Measurements from ENCODE around the gene CHMP5. TPM values are rescaled to one million over a fixed set of nuclear protein-coding genes. Genes with fewer than 3 reads are reported as not detected.
A peak's percentile ranks its signal among the peaks of the same experiment; 100 is the strongest.

The CHMP5 gene
- polyA plus RNA-seq, 2 donors, result 59.9 to 64.2 TPM

DNA sequence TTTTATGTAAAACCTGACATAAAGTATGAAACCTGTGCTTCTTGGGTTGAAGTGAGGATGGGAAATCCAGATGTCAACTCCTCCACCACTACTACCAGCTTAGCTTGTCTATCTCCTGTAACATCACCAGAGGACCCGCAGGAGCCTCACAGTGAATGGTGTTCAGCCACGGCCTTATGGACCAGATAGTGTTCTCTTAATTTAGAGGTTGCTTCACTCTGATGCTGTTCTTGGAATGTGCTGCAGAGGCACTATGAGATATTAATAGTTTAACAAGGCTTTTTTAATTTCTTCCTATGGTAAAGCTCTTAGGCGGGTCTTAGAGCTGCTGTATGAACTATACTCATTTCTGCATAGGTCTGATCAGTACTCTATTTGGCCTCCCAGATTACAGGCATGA, 53.4 kb downstream of the CHMP5 start:
- Histone ChIP-seq H3K4me1 (ENCODE audit: control insufficient read depth in 2 of 2, insufficient read depth in 2 of 2, low read length in 1 of 2) (no peaks in the 10 kb centered on the region), H3K4me3 (ENCODE audit: low read depth in 1 of 2, low read length in 2 of 2) (no peak overlapping the region), H3K36me3 (ENCODE audit: control insufficient read depth in 2 of 2, insufficient read depth in 2 of 2, low read length in 1 of 2) (peaks cover 19 to 21% of the 10 kb centered on the region in 2 donors), H3K27ac (ENCODE audit: low read depth in 2 of 2, low read length in 1 of 2) (no peak overlapping the region), H3K27me3 (ENCODE audit: control insufficient read depth in 1 of 2, insufficient read depth in 2 of 2, low read length in 2 of 2) (no peaks in the 10 kb centered on the region), H3K9me3 (ENCODE audit: control insufficient read depth in 2 of 2, insufficient read depth in 1 of 2, low read depth in 1 of 2, low read length in 1 of 2) (no peaks in the 10 kb centered on the region)
- WGBS, 2 donors, result 95% methylated on average over 3 of the region's 3 CpGs

GRCh38 chr9:33318781-33319180, 53.9 kb downstream of the CHMP5 start:
- WGBS, 2 donors, result 93 to 98% methylated on average over 8 of the region's 8 CpGs
- peaks cover 15 to 17% of the 10 kb centered on the region in 2 donors for H3K36me3 ChIP-seq (ENCODE audit: control insufficient read depth in 2 of 2, insufficient read depth in 2 of 2, low read length in 1 of 2)

GRCh38 chr9:33320230-33320567, 55.4 kb downstream of the CHMP5 start:
- Histone ChIP-seq H3K4me1 (ENCODE audit: control insufficient read depth in 2 of 2, insufficient read depth in 2 of 2, low read length in 1 of 2) (no peaks in the 10 kb centered on the region), H3K27me3 (ENCODE audit: control insufficient read depth in 1 of 2, insufficient read depth in 2 of 2, low read length in 2 of 2) (no peaks in the 10 kb centered on the region), H3K9me3 (ENCODE audit: control insufficient read depth in 2 of 2, insufficient read depth in 1 of 2, low read depth in 1 of 2, low read length in 1 of 2) (no peaks in the 10 kb centered on the region), H3K27ac (ENCODE audit: low read depth in 2 of 2, low read length in 1 of 2) (peak overlapping the region; percentile 63 to 88), H3K36me3 (ENCODE audit: control insufficient read depth in 2 of 2, insufficient read depth in 2 of 2, low read length in 1 of 2) (peaks cover 15 to 17% of the 10 kb centered on the region in 2 donors), H3K4me3 (ENCODE audit: low read depth in 1 of 2, low read length in 2 of 2) (no peak overlapping the region)
- 33 to 71% methylated on average over 1 of the region's 1 CpG for WGBS, 2 donors

More at GRCh38 chr9:33318781-33319180, 53.9 kb downstream of the CHMP5 start:
- H3K4me3 ChIP-seq (ENCODE audit: low read depth in 1 of 2, low read length in 2 of 2), result no peak overlapping the region
- H3K27me3 ChIP-seq (ENCODE audit: control insufficient read depth in 1 of 2, insufficient read depth in 2 of 2, low read length in 2 of 2), result no peaks in the 10 kb centered on the region
- no peaks in the 10 kb centered on the region for H3K4me1 ChIP-seq (ENCODE audit: control insufficient read depth in 2 of 2, insufficient read depth in 2 of 2, low read length in 1 of 2)
- H3K9me3 ChIP-seq (ENCODE audit: control insufficient read depth in 2 of 2, insufficient read depth in 1 of 2, low read depth in 1 of 2, low read length in 1 of 2), result no peaks in the 10 kb centered on the region
- no peak overlapping the region for H3K27ac ChIP-seq (ENCODE audit: low read depth in 2 of 2, low read length in 1 of 2)

- peak overlapping the region; percentile 63 to 85 for H3K27ac ChIP-seq (ENCODE audit: low read depth in 2 of 2, low read length in 1 of 2)
- H3K4me1 ChIP-seq (ENCODE audit: control insufficient read depth in 2 of 2, insufficient read depth in 2 of 2, low read length in 1 of 2), result no peaks in the 10 kb centered on the region
- H3K27me3 ChIP-seq (ENCODE audit: control insufficient read depth in 1 of 2, insufficient read depth in 2 of 2, low read length in 2 of 2), result no peaks in the 10 kb centered on the region
- no peaks in the 10 kb centered on the region for H3K9me3 ChIP-seq (ENCODE audit: control insufficient read depth in 2 of 2, insufficient read depth in 1 of 2, low read depth in 1 of 2, low read length in 1 of 2)
- WGBS, 2 donors, result 41 to 65% methylated on average over 2 of the region's 2 CpGs
- no peak overlapping the region for H3K4me3 ChIP-seq (ENCODE audit: low read depth in 1 of 2, low read length in 2 of 2)
- H3K36me3 ChIP-seq (ENCODE audit: control insufficient read depth in 2 of 2, insufficient read depth in 2 of 2, low read length in 1 of 2), result peaks cover 15 to 17% of the 10 kb centered on the region in 2 donors
Observed at GRCh38 chr9:33320568-33321261, 55.9 kb downstream of the CHMP5 start.

DNA sequence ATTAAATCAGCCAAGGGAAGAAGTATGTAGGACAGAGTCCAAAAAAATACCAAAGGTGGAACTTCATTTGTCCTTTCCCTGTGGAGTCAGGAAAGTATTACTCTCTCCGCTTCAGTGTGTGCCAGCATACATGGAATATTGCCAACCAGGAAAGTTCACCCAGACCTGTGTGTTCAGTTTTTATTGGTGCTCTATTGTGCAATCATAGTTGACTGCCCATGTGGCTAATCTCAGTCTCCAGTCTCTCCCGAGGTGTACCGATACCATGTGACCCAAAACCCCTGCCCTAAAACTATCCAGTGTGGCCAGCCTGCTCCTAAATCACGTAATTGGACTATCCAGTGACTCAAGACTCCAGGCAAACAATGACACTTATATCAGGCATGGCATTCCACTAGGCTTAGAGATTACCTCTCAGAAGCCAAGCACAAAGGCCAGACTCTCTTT, 64.3 kb downstream of the CHMP5 start:
- H3K4me3 ChIP-seq (ENCODE audit: low read depth in 1 of 2, low read length in 2 of 2), result no peak overlapping the region
- H3K36me3 ChIP-seq (ENCODE audit: control insufficient read depth in 2 of 2, insufficient read depth in 2 of 2, low read length in 1 of 2), result peaks cover 3 to 10% of the 10 kb centered on the region in 2 donors
- 36 to 52% methylated on average over 4 of the region's 4 CpGs for WGBS, 2 donors

DNA sequence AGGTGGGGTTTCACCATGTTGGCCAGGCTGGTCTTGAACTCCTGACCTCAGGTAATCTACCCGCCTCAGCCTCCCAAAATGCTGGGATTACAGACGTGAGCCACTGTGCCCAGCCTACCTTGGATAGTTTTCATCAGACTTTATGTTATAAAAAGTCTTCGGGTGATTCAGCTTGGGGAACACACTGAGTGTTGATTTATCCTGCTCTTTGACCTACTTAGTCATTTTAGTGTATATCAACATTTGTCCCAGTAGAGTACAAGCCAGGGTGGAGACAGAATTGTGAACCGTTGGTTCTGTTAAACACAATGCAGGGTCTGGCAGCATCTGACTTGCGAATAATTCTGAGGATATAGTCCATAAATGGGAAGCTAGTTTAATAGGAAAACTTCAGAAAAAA, 65.1 kb downstream of the CHMP5 start:
- H3K4me3 ChIP-seq (ENCODE audit: low read depth in 1 of 2, low read length in 2 of 2), result no peak overlapping the region
- no peaks in the 10 kb centered on the region for H3K9me3 ChIP-seq (ENCODE audit: control insufficient read depth in 2 of 2, insufficient read depth in 1 of 2, low read depth in 1 of 2, low read length in 1 of 2)
- WGBS, 2 donors, result 60 to 62% methylated on average over 5 of the region's 5 CpGs
- H3K27ac ChIP-seq (ENCODE audit: low read depth in 2 of 2, low read length in 1 of 2), result no peak overlapping the region
- peaks cover 0 to 3% of the 10 kb centered on the region in 2 donors for H3K4me1 ChIP-seq (ENCODE audit: control insufficient read depth in 2 of 2, insufficient read depth in 2 of 2, low read length in 1 of 2)
- no peaks in the 10 kb centered on the region for H3K27me3 ChIP-seq (ENCODE audit: control insufficient read depth in 1 of 2, insufficient read depth in 2 of 2, low read length in 2 of 2)
- H3K36me3 ChIP-seq (ENCODE audit: control insufficient read depth in 2 of 2, insufficient read depth in 2 of 2, low read length in 1 of 2), result peaks cover 4 to 10% of the 10 kb centered on the region in 2 donors

More for the DNA sequence above, 64.3 kb downstream of the CHMP5 start:
- no peaks in the 10 kb centered on the region for H3K9me3 ChIP-seq (ENCODE audit: control insufficient read depth in 2 of 2, insufficient read depth in 1 of 2, low read depth in 1 of 2, low read length in 1 of 2)
- H3K27ac ChIP-seq (ENCODE audit: low read depth in 2 of 2, low read length in 1 of 2), result peak overlapping the region; percentile 48 to 78
- H3K27me3 ChIP-seq (ENCODE audit: control insufficient read depth in 1 of 2, insufficient read depth in 2 of 2, low read length in 2 of 2), result no peaks in the 10 kb centered on the region
- peaks cover 0 to 3% of the 10 kb centered on the region in 2 donors for H3K4me1 ChIP-seq (ENCODE audit: control insufficient read depth in 2 of 2, insufficient read depth in 2 of 2, low read length in 1 of 2)

- peaks cover 4 to 10% of the 10 kb centered on the region in 2 donors for H3K36me3 ChIP-seq (ENCODE audit: control insufficient read depth in 2 of 2, insufficient read depth in 2 of 2, low read length in 1 of 2)
Observed at GRCh38 chr9:33331377-33331891, 66.6 kb downstream of the CHMP5 start.

More at GRCh38 chr9:33331377-33331891, 66.6 kb downstream of the CHMP5 start:
- 72 to 74% methylated on average over 3 of the region's 3 CpGs for WGBS, 2 donors
- Histone ChIP-seq H3K4me3 (ENCODE audit: low read depth in 1 of 2, low read length in 2 of 2) (no peak overlapping the region), H3K9me3 (ENCODE audit: control insufficient read depth in 2 of 2, insufficient read depth in 1 of 2, low read depth in 1 of 2, low read length in 1 of 2) (no peaks in the 10 kb centered on the region), H3K4me1 (ENCODE audit: control insufficient read depth in 2 of 2, insufficient read depth in 2 of 2, low read length in 1 of 2) (peaks cover 0 to 3% of the 10 kb centered on the region in 2 donors), H3K27ac (ENCODE audit: low read depth in 2 of 2, low read length in 1 of 2) (no peak overlapping the region), H3K27me3 (ENCODE audit: control insufficient read depth in 1 of 2, insufficient read depth in 2 of 2, low read length in 2 of 2) (no peaks in the 10 kb centered on the region)

Other genes starting within 250 kb of the CHMP5 start
- 10 to 100 TPM; 25.8 to 45.7 TPM for gene DNAJA1, start 239.8 kb upstream of the CHMP5 start, polyA plus RNA-seq
- gene SMU1, start 188.4 kb upstream of the CHMP5 start, polyA plus RNA-seq, result 1 to 10 TPM; 4.8 to 8.5 TPM
- 10 to 100 TPM; 26.0 to 29.2 TPM for gene B4GALT1, start 97.7 kb upstream of the CHMP5 start, polyA plus RNA-seq
- gene SPINK4, start 24.9 kb upstream of the CHMP5 start, polyA plus RNA-seq, result not detected
- 100 to 1,000 TPM in 1 of 2 donors, 10 to 100 TPM in 1; 63.5 to 102 TPM for gene BAG1, start 341 bp upstream of the CHMP5 start, polyA plus RNA-seq
- gene NFX1, start 25.5 kb downstream of the CHMP5 start, polyA plus RNA-seq, result 10 to 100 TPM; 13.0 to 17.2 TPM
- gene AQP7, start 137.5 kb downstream of the CHMP5 start, polyA plus RNA-seq, result 1 to 10 TPM in 1 of 2 donors, under 1 TPM in 1; 0.54 to 2.6 TPM
- 1,000 to 10,000 TPM in 1 of 2 donors, 100 to 1,000 TPM in 1; 933 to 1,009 TPM for gene AQP3, start 182.5 kb downstream of the CHMP5 start, polyA plus RNA-seq
- gene NOL6, start 208.9 kb downstream of the CHMP5 start, polyA plus RNA-seq, result 10 to 100 TPM; 25.2 to 29.2 TPM